ENCODE measurements around the gene PIGQ.

Gene PIGQ

DNA sequence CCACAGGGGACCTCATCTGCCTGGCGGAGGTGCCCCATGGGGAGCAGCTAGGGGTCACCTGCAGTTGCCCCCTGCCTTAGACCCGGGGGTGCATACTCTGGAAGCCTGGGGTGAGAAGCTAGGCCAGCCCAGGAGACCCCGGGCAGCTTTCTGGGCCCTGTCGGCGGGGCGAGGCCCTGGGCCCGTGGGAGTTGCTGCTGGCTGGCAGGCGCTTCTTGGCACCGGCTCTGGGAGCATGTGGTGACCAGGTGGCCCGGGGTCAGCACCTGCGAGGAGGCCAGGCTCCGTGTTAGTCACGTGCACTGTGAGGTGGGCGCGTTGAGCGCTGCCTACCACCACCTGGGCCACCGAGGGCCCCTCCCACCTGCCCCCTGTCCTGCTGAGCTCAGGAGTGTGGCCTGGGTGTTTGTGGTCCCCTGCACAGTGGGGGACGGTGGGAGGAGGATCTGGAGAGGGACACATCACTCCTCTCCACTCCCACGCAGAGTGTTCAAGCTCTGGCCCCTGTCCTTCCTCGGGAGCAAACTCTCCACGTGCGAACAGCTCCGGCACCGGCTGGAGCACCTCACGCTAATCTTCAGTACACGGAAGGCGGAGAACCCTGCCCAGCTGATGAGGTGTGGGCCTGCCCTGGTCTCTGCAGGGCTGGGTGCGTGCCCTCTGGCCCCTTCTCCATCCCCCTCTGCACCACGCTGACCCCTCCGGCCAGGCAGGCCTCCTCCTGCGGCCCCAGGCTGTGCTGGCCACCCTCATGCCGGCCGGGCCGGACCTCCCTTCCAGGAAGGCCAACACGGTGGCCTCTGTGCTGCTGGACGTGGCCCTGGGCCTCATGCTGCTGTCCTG is 5.8 kb downstream of the PIGQ start:
- no peak for DNase-seq (ENCODE audit: low read depth)
- no peak for TF ChIP-seq CTCF (IDR thresholded peaks at IDR 0.05; ENCODE audit: insufficient read depth, low read depth, low read length, missing control alignments)
- H3K4me3 ChIP-seq (ENCODE audit: low read depth, low read length), result no peak overlapping the region

GRCh38 chr16:576197-576822 is 6.5 kb downstream of the PIGQ start:
- DNase-seq (ENCODE audit: low read depth), result no peak
- no peak overlapping the region for H3K4me3 ChIP-seq (ENCODE audit: low read depth, low read length)
- TF ChIP-seq CTCF (IDR thresholded peaks at IDR 0.05; ENCODE audit: insufficient read depth, low read depth, low read length, missing control alignments), result no peak

GRCh38 chr16:576823-577201 is 7.0 kb downstream of the PIGQ start:
- DNase-seq (ENCODE audit: low read depth), result no peak
- H3K4me3 ChIP-seq (ENCODE audit: low read depth, low read length), result no peak overlapping the region
- no peak for TF ChIP-seq CTCF (IDR thresholded peaks at IDR 0.05; ENCODE audit: insufficient read depth, low read depth, low read length, missing control alignments)

DNA sequence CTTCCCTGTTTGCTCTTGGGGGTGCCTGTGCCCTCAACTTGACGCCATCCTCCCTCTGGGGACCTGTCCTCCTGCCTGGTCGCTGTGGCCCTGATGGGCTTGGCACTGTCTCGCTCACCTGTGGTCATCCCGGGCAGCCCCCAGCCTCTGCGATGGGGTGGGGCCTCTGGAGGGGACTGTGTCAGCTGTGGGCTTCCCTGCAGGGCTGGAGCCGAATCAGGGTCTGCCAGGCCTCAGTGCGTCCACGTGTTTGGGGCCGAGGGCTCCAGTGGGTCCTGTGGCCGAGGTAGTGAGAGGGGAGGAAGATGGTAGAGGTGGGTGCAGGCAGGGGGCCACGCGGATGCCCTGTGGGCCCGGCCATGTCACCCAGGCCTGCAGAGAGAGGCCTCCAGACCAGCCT is 8.0 kb downstream of the PIGQ start:
- H3K4me3 ChIP-seq (ENCODE audit: low read depth, low read length), result no peak overlapping the region
- no peak for TF ChIP-seq CTCF (IDR thresholded peaks at IDR 0.05; ENCODE audit: insufficient read depth, low read depth, low read length, missing control alignments)
- DNase-seq (ENCODE audit: low read depth), result no peak

DNA sequence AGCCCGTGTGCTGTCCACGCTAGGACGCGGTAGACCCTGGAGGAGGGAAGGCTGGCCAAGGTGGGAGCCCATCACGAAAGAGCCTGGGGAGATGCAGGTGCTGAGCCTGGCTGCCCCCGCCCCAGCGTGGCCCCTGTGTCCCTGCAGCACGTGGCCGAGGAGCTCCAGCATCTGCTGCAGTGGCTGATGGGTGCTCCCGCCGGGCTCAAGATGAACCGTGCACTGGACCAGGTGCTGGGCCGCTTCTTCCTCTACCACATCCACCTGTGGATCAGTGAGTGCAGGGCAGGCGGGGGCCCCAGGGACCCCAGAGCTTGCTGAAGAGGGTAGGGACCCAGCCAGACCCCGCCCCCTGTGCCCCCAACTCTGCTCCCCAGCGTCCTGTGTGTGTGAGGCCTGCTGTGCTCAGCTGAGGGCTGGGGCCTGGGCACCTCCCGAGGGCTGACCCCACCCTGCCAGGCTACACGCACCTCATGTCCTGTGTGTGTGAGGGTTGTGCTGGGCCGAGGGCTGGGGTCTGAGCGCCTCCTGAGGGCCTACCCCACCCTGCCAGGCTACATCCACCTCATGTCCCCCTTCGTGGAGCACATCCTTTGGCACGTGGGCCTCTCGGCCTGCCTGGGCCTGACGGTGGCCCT is 8.6 kb downstream of the PIGQ start:
- no peak for DNase-seq (ENCODE audit: low read depth)
- no peak overlapping the region for H3K4me3 ChIP-seq (ENCODE audit: low read depth, low read length)
- no peak for TF ChIP-seq CTCF (IDR thresholded peaks at IDR 0.05; ENCODE audit: insufficient read depth, low read depth, low read length, missing control alignments)

DNA sequence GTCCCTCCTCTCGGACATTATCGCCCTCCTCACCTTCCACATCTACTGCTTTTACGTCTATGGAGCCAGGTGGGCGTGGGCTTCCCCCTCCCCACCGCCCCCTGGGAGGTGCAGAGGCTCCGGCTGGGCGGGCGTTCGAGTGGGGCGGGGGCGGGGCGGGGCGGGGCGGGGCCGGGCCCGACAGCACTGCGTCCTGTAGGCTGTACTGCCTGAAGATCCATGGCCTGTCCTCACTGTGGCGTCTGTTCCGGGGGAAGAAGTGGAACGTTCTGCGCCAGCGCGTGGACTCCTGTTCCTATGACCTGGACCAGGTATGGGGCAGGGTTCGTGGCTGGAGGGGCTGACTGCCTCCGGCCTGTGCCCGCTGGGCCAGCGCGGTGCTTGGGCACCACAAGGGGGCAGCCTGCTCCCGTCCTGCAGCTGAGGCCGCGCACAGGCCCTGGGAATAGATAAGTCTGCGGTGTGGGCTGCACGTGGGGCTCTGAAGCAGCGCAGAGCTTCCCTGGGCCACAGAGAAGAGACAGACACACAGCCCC is 9.2 kb downstream of the PIGQ start:
- TF ChIP-seq CTCF (IDR thresholded peaks at IDR 0.05; ENCODE audit: insufficient read depth, low read depth, low read length, missing control alignments), result peak; percentile 86
- no peak overlapping the region for H3K4me3 ChIP-seq (ENCODE audit: low read depth, low read length)
- peak; percentile 87 for DNase-seq (ENCODE audit: low read depth)

Measured in GM12865 (cell line).